Fibroblast of gingiva (primary cell): ENCODE data around the gene TBC1D14.
"Not testable (repeated sequence)": the region's sequence is repeated elsewhere in the genome, so short reads cannot be mapped to it uniquely, and the experiment has no call there.

Source experiments
- DNase-seq: peaks from one replicate; pipeline ENCODE4 v3.0.0-alpha.2; 2011; ENCODE audit warnings: low read depth

The TBC1D14 gene

DNA sequence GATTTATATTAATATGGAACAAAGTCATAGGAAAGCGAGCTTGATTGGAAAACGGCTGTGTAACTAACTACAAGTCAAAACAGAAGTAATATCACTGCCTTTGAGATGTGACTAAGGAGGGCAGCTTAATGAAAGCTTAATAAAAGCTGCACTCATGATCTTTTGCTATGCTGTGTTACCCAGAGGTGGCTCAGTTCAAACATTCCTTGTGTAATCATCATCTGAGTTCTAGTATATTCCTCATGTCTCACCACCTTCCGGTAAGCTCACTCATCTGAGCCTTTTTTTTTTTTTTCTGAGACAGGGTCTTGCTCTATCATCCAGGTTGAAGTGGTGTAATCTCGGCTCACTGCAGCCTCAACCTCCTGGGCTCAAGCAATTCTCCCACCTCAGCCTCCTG, 153.2 kb downstream of the TBC1D14 start:
- no peak for DNase-seq

DNA sequence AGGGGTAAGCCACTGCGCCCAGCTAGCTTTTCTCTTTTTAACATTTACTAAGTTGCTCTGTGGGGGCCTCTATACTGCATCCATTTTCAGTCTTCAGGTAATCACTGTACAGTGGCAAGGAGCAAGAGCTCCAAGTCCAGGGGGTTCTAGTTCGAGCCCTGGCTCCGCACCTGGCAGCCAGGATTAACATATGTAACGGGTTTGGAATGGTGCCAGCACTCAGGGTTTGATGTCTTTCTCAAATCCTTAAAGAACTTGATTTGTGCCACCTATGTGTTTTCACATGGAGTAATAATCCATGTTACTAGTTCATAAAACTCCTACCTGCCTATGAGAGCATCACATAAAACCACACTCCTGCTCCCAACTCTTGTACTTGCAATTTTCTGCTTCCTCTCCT, 153.7 kb downstream of the TBC1D14 start:
- no peak for DNase-seq

DNA sequence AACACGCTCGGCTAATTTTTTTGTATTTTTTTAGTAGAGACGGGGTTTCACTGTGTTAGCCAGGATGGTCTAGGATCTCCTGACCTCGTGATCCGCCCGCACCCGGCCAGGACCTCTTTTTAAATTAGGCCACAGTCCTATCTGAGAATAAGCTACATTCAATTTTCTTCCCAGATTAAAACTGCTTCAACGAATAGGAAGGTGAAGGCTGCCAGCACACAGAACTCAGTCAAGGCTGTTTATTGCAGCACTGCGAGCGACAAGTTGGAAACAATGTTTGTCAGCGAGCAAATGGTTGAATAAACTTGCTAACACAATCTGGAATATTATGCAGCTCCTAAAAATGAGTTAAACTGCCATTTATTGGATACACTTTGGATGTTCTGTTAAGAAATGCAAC, 156.4 kb downstream of the TBC1D14 start:
- no peak for DNase-seq

DNA sequence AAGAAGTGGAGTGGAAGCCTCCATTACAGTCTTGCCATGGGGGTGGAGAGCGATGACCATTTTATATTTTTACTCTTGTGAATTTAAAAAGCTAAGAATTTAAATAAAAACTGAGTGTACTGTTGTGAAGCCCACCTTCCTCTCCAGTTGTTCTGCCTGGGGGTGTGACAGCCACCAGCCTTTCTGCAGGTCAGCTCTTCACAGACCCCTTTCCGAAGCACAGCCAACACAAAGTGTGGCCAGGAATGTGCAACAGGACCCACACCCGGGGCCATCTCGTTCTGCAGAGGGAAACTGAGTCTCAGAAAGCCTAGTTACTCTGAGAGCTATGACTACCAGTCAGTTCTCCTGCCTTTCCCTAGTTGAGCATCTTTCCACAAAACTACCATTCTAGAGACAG, 156.9 kb downstream of the TBC1D14 start:
- no peak for DNase-seq

DNA sequence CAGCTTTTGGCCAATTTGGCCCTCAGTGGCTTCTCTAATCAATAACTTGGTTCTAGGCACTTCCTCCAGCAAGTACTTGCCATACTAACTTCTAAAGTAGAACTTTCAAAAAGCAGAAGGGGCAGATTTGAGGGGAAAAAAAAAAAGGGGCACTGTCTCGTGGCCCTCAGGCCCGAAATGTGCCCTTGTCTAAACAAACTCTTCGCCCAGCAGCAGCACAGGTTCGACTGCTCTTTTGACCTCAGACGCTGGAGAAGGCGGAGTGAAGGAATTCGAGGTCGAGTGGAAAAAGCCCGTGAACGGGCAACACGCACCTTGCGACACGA, 157.5 kb downstream of the TBC1D14 start:
- DNase-seq, result no peak

DNA sequence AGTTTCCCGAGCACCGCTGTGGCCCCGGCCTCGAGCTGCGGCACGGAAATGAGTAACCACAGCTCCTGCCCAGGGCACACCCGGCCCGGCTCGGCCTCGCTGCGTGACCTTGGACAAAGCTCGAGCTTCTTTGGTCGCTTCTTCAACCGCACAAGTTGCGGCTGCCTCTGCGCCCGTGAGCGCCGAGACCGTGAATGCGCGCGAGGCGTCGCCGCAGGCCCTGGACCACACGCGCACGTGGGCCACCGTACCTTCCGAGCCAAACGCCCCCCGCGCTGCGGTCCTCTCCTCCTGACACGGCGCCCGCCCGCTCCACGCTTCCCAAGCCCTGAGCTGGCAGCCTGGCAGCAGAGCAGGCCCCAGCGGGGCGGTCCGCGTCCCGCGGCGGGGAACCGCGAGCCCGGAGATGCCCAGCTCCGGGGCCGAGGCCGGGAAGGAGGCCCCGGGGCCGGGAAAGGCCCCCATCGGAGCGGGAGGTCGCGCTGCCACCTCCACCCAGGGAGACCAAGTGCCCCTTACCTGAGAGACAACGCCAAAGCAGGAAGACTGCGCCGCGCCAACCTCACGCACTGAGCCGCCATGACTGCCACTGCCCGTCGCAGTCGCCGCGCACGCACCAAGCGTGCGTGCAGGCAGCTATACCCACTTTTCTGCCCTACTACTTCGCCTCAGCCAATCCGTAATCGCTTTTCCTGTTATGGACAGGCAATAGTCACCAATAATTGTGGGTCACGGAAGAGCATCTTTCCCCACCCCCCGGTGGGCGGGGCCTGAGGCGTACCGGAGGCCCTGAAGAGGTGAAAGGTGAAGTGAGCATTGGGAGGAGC, 158.0 kb downstream of the TBC1D14 start, which contains the start of gene GRPEL1:
TSS of gene GRPEL1 (minus strand) at position 613 of the 827 bp plus-strand sequence. CDS start at position 581, 32 bp downstream.
- peak; percentile 99 for DNase-seq

DNA sequence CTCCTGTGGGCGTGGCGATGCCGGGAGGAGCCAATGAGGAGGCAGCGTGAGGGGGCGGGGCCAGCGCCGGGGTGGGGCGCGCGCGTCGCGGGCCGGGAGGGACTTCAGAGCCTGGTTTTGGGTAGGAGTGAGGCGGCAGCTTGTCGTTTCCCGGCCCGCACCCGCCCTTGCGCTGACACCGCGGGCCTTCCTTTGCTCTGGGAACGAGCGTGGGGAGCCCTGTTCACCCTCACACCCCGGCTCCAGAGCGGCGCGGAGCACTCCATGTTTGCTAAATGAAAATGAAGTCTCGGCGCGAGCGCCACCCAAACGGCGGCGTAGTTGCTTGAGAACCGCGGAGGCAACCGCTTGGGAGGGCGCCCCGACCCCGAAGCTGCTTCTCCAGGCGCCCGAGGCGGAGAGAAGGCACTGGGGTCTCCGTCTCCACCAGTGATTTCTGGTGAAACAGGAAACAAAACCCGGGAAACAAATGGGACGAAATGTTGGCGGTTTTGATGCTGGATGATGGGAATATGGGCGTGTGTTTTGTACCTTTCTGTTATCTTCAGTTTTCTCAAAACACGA, 158.7 kb downstream of the TBC1D14 start:
- DNase-seq, result no peak

DNA sequence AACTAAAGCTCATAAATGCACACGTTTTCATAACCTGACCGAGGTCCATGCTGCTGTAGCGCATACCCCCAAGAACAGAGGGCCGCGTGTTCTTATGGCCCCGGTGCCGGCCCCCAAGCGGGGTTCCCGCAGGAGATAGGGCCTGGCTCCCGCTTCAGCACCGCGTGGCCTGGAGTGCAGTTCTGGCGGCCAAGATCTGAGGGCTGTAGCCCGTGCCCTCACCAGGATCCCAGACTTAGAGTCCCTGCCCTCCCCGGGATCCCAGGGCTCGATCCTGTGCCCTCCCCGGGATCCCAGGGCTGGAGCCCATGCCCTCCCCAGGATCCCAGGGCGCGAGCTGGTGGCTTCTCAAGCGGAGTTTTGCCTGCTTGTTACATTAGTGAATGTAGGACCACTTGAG, 159.3 kb downstream of the TBC1D14 start:
- DNase-seq, result no peak

DNA sequence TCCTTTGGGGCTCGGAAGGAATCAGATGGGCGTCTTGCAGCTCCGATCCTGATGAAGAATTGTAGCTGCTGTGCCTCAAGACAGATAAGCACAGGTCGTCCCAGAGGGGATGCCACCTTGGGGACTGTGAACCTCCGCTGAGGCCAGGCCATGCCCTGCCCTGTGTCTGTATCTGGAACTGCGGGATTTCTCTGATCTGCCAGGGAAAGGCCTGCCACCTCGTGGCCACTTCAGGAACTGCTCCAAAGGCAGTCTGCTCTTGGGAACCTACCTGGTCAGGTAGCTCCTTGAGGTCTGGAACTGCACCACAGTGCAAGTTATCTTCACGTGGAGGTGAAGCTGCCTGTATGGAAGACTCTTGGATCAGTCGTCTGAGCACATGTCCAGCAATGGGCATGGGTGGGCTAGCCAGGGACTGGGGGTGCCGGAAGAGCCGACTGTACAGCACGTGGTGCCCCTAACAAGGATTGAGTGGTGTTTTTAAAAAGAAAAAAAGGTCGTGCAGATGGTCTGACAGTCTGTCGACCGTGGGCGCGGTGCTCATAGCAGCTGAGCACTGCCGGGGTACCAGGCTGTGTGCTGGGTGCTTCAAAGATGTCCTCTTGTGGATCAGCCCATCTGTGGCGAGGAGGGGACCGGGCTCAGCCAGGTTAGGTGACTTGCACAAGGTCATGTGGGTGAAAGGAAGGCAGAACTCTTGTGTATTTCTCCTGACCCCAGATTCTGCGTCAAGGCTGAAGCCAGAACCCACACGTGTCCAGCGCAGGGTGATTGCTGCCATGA, 161.3 kb downstream of the TBC1D14 start:
- peak; percentile 49 for DNase-seq

DNA sequence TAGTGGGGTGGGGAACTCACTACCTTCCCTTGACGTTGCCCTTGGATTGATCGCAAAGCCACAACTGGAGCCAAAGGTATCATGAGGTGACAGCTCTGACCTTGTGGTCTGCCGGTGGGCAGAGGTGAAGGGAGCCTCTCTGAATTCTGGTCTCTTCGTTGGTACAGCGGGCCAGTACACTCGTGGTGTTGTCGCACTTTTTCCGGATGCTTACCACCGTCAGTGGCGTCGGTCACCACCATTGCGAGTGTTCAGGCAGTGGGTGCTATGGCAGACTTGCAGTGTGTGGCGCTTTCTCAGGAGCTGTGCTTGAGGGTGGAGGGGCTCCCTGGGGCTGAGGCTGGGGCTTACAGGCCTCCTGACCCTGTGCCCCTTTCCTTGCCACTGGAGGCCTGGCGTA, 163.4 kb downstream of the TBC1D14 start:
- no peak for DNase-seq

DNA sequence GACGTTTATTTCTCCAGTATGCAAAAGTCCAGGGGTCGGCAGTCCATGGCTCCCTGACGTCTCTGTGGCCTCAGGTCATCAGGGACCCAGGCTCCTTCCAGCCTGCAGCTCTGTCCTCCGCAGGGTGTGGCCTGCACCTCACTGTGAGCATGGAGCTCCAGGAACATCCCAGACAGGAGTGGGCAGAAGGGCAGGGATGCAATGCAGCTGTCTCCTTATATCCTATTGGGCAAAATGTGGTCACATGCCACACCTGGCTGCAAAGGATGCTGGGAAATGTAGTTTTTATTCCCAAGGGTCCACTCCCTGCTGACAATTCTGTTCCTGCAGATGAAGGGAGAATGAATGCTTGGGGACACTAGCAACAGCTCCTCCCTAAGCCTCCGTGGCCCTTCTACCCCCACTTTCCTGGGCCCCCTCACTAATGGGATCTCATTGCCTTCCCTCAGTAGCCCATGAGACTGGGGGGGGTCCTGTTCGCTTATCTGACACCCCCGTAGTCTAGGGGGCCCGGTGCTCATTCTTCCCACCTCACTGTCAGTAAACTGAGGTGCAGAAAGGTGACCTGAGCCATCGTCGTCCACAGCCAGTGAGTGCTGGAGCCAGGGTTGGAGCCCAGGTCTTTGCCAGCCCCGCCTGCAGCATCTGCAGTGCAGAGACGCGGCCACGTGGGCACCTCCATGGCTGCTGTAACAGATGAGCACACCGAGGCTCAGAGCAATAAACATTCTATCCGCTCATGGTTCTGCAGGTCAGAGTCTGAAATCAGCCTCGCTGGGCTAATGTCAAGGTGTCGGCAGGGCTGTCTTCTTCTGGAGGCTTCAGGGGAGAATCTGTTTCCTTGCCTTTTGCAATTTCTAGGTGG, 164.1 kb downstream of the TBC1D14 start:
- peak; percentile 24 for DNase-seq

DNA sequence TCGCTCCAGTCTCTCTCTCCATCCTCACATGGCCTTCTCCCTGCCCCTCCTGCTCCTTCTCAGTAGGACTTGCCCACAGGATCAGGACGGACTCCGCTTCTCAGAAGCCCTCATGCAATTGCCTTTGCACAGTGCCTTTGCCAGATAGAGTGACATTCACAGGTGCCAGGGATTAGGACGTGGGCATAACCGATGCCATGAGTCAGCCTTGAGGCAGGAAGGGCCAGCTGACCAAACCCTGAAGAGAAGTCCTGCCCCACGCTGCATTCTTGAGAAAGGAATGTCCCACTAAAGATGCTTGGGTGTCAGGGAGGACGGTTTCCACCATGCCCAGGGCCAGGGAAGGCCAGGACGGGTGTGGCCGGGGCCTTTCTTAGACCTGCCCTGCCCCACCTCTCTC, 164.8 kb downstream of the TBC1D14 start:
- no peak for DNase-seq

DNA sequence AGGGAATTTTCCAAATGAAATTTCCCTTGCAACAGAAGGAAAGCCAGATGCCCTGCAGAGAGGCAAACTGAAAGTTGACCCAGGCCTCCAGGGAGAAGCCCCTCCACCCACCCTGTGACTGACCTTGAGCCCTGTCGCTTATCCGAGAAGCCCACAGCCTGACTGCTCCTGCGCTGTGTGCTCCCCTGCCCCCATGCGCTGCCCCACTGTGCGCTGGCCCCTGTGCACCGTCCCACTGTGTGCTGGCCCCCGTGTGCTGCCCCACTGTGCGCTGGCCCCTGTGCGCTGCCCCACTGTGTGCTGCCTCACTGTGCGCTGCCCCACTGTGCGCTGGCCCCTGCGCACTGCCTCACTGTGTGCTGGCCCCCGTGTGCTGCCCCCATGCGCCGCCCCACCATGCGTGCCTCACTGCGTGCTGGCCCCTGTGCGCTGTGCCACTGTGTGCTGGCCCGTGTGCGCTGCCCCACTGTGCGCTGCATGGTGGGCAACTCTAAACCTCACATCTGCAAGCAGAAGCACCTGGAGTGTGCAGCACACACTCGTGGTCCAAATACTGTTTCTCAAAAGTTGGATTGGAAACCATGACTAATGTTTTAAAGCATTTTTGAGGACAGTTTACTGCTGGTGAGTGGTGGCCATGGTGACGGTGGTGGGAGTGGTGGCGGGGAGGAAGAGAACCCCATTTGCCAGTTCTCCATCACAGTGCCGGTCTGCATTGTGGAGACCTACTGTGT, 166.5 kb downstream of the TBC1D14 start:
- no peak for DNase-seq

DNA sequence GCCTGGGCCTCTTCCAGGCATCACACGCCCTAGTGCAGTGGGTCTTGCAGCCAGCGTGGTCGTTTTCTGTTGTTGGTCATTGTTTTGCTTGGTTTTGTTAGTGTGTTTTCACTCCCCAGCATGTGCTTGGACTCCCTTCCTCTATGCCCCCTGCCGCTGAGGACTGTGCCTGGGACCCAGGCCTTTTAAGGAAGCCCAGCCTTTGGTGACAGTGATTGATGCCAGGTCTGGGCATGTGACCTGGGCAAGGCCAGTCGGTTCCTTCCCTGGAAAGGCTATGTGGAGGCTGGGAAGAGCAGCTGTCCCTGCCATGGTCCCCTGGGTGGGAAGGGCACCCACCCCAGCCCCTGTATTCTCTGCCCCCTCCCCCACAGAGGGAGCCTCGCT, 167.1 kb downstream of the TBC1D14 start:
- no peak for DNase-seq

DNA sequence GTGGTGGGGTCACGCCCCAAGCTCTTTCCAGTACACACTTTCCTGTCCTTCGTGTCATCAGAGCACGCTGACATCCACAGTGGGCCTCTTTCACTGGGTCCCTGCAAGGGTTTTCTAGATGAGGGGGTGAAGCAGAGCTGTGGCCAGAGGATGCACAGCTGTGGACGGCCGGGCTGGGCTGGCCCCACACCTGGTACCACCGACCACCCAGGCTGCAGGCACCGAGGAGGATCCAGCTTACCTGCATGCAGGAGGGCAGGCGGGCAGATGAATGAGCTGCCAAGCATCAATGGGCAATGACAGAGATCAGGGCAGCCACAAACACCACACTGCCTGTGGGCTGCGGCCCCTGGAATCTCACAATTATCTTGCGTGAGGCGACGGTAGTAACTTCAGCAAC, 167.7 kb downstream of the TBC1D14 start:
- DNase-seq, result no peak

DNA sequence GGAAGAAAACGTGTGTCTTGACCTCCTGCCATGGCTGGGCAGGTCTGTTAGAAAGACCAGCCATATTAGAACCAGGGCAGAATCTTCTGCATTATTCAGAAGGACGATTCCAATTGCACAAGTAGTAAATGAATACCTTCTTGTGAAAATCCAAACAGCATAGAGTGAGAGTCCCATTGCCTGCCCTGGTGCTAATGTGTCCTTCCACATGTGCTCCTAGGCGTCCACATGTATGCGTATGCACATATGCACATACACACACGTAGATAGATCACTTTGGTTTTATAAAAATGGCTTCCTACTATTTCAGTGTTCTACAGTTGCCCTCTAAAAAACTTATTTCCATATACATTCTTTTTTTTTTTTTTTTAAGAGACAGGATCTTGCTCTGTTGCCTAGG, 168.4 kb downstream of the TBC1D14 start:
- DNase-seq, result no peak

DNA sequence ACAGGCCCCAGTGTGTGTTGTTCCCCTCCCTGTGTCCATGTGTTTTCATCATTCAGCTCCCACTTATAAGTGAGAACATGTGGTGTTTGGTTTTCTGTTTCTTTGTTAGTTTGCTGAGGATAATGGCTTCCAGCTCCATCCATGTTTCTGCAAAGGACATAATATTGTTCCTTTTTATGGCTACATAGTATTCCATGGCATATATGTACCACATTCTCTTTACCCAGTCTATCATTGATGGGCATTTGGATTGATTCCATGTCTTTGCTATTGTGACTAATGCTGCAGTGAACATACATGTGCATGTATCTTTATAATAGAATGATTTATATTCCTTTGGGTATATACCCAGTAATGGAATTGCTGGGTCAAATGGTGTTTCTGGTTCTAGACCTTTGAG, 169.9 kb downstream of the TBC1D14 start:
- not testable (repeated sequence) for DNase-seq

DNA sequence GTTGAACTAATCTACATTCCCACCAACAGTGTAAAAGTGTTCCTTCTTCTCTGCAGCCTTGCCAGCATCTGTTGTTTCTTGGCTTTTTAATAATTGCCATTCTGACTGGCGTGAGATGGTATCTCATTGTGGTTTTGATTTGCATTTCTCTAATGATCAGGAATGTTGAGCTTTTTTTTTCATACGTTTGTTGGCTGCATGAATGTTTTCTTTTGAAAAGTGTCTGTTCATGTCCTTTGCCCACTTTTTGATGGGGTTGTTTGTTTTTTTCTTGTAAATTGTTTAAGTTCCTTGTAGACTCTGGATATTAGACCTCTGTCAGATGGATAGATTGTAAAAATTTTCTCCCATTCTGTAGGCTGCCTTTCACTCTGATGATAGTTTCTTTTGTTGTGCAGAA, 170.3 kb downstream of the TBC1D14 start:
- not testable (repeated sequence) for DNase-seq
